ENCODE measurements around the gene AHNAK.

Gene AHNAK

GRCh38 chr11:62401356-62401755 lies 145.2 kb downstream of the AHNAK start:
- DNase-seq (ENCODE audit: low spot score) = no peak
- in situ Hi-C loops (cut with MboI; ENCODE audit: low pct_unique_long_range_greater_than_20kb, low sequenced_read_pairs, unreplicated experiment) = loop anchor here (25.0 kb wide), 1 partner anchor 461 kb away; no protein-coding TSS in a partner anchor
- TF ChIP-seq CTCF (IDR thresholded peaks at IDR 0.05; ENCODE audit: extremely low read depth, insufficient read depth, missing control alignments) = no peak

GRCh38 chr11:62400760-62401159 lies 145.8 kb downstream of the AHNAK start:
- TF ChIP-seq CTCF (IDR thresholded peaks at IDR 0.05; ENCODE audit: extremely low read depth, insufficient read depth, missing control alignments) = no peak
- in situ Hi-C loops (cut with MboI; ENCODE audit: low pct_unique_long_range_greater_than_20kb, low sequenced_read_pairs, unreplicated experiment) = loop anchor here (25.0 kb wide), 1 partner anchor 462 kb away; no protein-coding TSS in a partner anchor
- DNase-seq (ENCODE audit: low spot score) = no peak

GRCh38 chr11:62400281-62400680 lies 146.3 kb downstream of the AHNAK start:
- no peak for DNase-seq (ENCODE audit: low spot score)
- in situ Hi-C loops (cut with MboI; ENCODE audit: low pct_unique_long_range_greater_than_20kb, low sequenced_read_pairs, unreplicated experiment) = loop anchor here (25.0 kb wide), 1 partner anchor 462 kb away; no protein-coding TSS in a partner anchor
- no peak for TF ChIP-seq CTCF (IDR thresholded peaks at IDR 0.05; ENCODE audit: extremely low read depth, insufficient read depth, missing control alignments)

- no peak for DNase-seq (ENCODE audit: low spot score)
- in situ Hi-C loops (cut with MboI; ENCODE audit: low pct_unique_long_range_greater_than_20kb, low sequenced_read_pairs, unreplicated experiment) = loop anchor here (25.0 kb wide), 1 partner anchor 462 kb away; no protein-coding TSS in a partner anchor
- no peak for TF ChIP-seq CTCF (IDR thresholded peaks at IDR 0.05; ENCODE audit: extremely low read depth, insufficient read depth, missing control alignments)
Measured at GRCh38 chr11:62399878-62400266, 146.7 kb downstream of the AHNAK start.

- TF ChIP-seq CTCF (IDR thresholded peaks at IDR 0.05; ENCODE audit: extremely low read depth, insufficient read depth, missing control alignments) = no peak
- DNase-seq (ENCODE audit: low spot score) = no peak
- in situ Hi-C loops (cut with MboI; ENCODE audit: low pct_unique_long_range_greater_than_20kb, low sequenced_read_pairs, unreplicated experiment) = no loop called here
Measured at GRCh38 chr11:62399172-62399877, 147.3 kb downstream of the AHNAK start.

GRCh38 chr11:62398011-62398994 lies 148.3 kb downstream of the AHNAK start:
- in situ Hi-C loops (cut with MboI; ENCODE audit: low pct_unique_long_range_greater_than_20kb, low sequenced_read_pairs, unreplicated experiment) = no loop called here
- DNase-seq (ENCODE audit: low spot score) = no peak

More at GRCh38 chr11:62398011-62398994, 148.3 kb downstream of the AHNAK start:
- no peak for TF ChIP-seq CTCF (IDR thresholded peaks at IDR 0.05; ENCODE audit: extremely low read depth, insufficient read depth, missing control alignments)

Measured in GM13977 (cell line).